ENCODE results near the gene CISTR.

DNA sequence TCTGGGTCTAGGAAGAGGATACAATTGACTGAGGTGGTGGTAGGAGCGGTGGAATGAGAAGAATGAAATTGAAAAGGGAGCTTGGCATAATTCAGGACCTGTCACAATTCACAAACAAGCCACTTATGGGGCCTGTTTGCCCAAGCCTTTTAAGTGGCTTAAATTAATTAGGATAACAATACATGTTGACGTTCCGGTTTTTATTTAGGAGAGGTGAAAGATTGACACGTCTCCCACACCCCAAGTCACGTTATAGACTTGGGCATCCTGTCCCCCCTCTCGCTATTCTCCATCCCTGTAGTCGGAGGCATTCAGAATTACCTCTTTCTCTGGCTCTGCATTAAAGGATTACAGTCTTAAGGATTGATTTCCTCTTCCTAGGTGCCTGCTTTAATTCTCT is 23.6 kb downstream of the CISTR start:
- TF ChIP-seq, protein P1, sequence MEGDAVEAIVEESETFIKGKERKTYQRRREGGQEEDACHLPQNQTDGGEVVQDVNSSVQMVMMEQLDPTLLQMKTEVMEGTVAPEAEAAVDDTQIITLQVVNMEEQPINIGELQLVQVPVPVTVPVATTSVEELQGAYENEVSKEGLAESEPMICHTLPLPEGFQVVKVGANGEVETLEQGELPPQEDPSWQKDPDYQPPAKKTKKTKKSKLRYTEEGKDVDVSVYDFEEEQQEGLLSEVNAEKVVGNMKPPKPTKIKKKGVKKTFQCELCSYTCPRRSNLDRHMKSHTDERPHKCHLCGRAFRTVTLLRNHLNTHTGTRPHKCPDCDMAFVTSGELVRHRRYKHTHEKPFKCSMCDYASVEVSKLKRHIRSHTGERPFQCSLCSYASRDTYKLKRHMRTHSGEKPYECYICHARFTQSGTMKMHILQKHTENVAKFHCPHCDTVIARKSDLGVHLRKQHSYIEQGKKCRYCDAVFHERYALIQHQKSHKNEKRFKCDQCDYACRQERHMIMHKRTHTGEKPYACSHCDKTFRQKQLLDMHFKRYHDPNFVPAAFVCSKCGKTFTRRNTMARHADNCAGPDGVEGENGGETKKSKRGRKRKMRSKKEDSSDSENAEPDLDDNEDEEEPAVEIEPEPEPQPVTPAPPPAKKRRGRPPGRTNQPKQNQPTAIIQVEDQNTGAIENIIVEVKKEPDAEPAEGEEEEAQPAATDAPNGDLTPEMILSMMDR (conservative IDR thresholded peaks at IDR 0.05; ENCODE audit: low read depth in 2 of 2) = no peak
- no peak for TF ChIP-seq STAT1 (IDR thresholded peaks at IDR 0.05; ENCODE audit: unreplicated experiment)
- TF ChIP-seq EZH2 (IDR thresholded peaks at IDR 0.05; ENCODE audit: low read depth, unreplicated experiment) = no peak
- no peak for TF ChIP-seq NANOG (IDR thresholded peaks at IDR 0.05; ENCODE audit: borderline replicate concordance)

All from GM23338 (cell line).